Lower leg skin (tissue), 3 donors: Measurements from ENCODE around the gene CCDC181.

Experiments
- POLR2A ChIP-seq, 2 donors: fragments of 450-650 bp; IDR thresholded peaks; one replicate each; pipeline ENCODE4 v1.6.1; 2016 to 2017; ENCODE audit warnings: antibody characterized with exemption in 2 of 2, mild to moderate bottlenecking in 1 of 2, moderate library complexity in 1 of 2
- TF ChIP-seq, protein P1 (sequence below), 3 donors: fragments of 450-650 bp; IDR thresholded peaks; one replicate each; pipeline ENCODE4 v1.5.1; 2016; ENCODE audit warnings: antibody characterized with exemption in 3 of 3, mild to moderate bottlenecking in 3 of 3, moderate library complexity in 2 of 3

GRCh38 chr1:169368406-169368769 lies 58.9 kb downstream of the CCDC181 start:
- TF ChIP-seq, protein P1, sequence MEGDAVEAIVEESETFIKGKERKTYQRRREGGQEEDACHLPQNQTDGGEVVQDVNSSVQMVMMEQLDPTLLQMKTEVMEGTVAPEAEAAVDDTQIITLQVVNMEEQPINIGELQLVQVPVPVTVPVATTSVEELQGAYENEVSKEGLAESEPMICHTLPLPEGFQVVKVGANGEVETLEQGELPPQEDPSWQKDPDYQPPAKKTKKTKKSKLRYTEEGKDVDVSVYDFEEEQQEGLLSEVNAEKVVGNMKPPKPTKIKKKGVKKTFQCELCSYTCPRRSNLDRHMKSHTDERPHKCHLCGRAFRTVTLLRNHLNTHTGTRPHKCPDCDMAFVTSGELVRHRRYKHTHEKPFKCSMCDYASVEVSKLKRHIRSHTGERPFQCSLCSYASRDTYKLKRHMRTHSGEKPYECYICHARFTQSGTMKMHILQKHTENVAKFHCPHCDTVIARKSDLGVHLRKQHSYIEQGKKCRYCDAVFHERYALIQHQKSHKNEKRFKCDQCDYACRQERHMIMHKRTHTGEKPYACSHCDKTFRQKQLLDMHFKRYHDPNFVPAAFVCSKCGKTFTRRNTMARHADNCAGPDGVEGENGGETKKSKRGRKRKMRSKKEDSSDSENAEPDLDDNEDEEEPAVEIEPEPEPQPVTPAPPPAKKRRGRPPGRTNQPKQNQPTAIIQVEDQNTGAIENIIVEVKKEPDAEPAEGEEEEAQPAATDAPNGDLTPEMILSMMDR (IDR thresholded peaks at IDR 0.05): no peak
- TF ChIP-seq POLR2A (IDR thresholded peaks at IDR 0.05): no peak
